HEK293T (cell line): ENCODE results near the gene KCNMA1.

ENCODE experiments used
- BHLHE40 ChIP-seq: fragments of 450-650 bp; IDR thresholded peaks from 2 replicates; pipeline ENCODE4 v1.6.1; 2016; ENCODE audit warnings: mild to moderate bottlenecking, moderate library complexity, borderline replicate concordance
- ELF4 ChIP-seq: fragments of 450-650 bp; IDR thresholded peaks from 2 replicates; pipeline ENCODE4 v1.6.1; 2017; ENCODE audit warnings: antibody characterized with exemption
- FOXK2 ChIP-seq: fragments of 450-650 bp; IDR thresholded peaks from 2 replicates; pipeline ENCODE4 v1.6.1; 2016; ENCODE audit warnings: mild to moderate bottlenecking
- FOXM1 ChIP-seq: fragments of 450-650 bp; IDR thresholded peaks from 2 replicates; pipeline ENCODE4 v1.6.1; 2017; ENCODE audit warnings: mild to moderate bottlenecking, borderline replicate concordance
- HDGF ChIP-seq: fragments of 450-650 bp; IDR thresholded peaks from 2 replicates; pipeline ENCODE4 v1.6.1; 2017; ENCODE audit warnings: antibody characterized with exemption, borderline replicate concordance
- L3MBTL2 ChIP-seq: fragments of 450-650 bp; conservative IDR thresholded peaks from 2 replicates; pipeline ENCODE4 v1.6.1; 2016; ENCODE audit warnings: mild to moderate bottlenecking
- NFRKB ChIP-seq: fragments of 450-650 bp; IDR thresholded peaks from 2 replicates; pipeline ENCODE4 v1.6.1; 2016; ENCODE audit warnings: mild to moderate bottlenecking, moderate library complexity
- PKNOX1 ChIP-seq: fragments of 450-650 bp; IDR thresholded peaks from 2 replicates; pipeline ENCODE4 v1.6.1; 2016
- SP1 ChIP-seq: fragments of 450-650 bp; IDR thresholded peaks from 2 replicates; pipeline ENCODE4 v1.6.1; 2017
- SUZ12 ChIP-seq: fragments of 450-650 bp; IDR thresholded peaks from 2 replicates; pipeline ENCODE4 v1.6.1; 2016; ENCODE audit warnings: mild to moderate bottlenecking
- ZNF384 ChIP-seq: fragments of 450-650 bp; IDR thresholded peaks from 2 replicates; pipeline ENCODE4 v1.6.1; 2016

DNA sequence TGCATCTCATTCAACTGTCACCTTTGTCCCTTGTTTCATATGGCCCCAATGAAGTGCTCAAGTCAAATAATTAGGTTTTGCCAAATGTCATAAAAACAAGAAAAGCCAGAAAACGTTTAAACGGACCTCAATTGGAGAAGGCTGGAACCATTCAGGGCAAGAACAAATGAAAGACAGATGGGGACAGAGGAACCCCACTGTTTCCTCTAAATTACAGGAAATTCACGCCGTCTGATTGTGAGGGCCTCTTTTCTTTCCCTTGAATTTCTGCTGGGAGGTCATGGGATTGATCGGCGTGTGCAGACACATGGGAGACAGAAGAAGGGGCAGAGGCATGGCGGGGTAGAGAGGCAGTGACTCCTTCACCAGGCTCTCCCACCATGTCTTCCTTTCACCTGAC, 656.4 kb downstream of the KCNMA1 start:
- TF ChIP-seq PKNOX1 (no peak), SUZ12 (no peak), L3MBTL2 (no peak), SP1 (no peak), BHLHE40 (no peak), ELF4 (no peak), FOXK2 (no peak), FOXM1 (no peak), HDGF (no peak), NFRKB (no peak), ZNF384 (no peak)
